SK-N-SH treated with all-trans-retinoic acid at 6 μM for 48 hours (cell line): Measurements from ENCODE around the gene FYCO1.

Source experiments
- ATAC-seq: fragments of 200-7000 bp; cut with Tn5 transposase; 3 replicates; pipeline ENCODE4 v1.9.1; 2020; ENCODE audit warnings: mild to moderate bottlenecking, moderate library complexity
- ARNTL ChIP-seq: fragments of 450-650 bp; formaldehyde crosslinking; IDR thresholded peaks from 2 replicates; pipeline ENCODE4 v1.5.0; 2020; ENCODE audit warnings: low read depth, mild to moderate bottlenecking, moderate library complexity, borderline replicate concordance
- BACH2 ChIP-seq: fragments of 250-450 bp; sonication (Bioruptor Pico); IDR thresholded peaks from 2 replicates; pipeline ENCODE4 v1.9.0; 2021; ENCODE audit warnings: mild to moderate bottlenecking, borderline replicate concordance
- CREB5 ChIP-seq: fragments of 250-450 bp; sonication (Bioruptor Pico); IDR thresholded peaks from 2 replicates; pipeline ENCODE4 v1.5.1; 2020; ENCODE audit warnings: low read depth, mild to moderate bottlenecking, moderate library complexity
- CSDC2 ChIP-seq: fragments of 250-450 bp; sonication (Bioruptor Pico); IDR thresholded peaks from 2 replicates; pipeline ENCODE4 v1.5.0; 2020; ENCODE audit warnings: mild to moderate bottlenecking, moderate library complexity
- ESRRG ChIP-seq: fragments of 250-450 bp; sonication (Bioruptor Pico); IDR thresholded peaks from 2 replicates; pipeline ENCODE4 v1.6.1; 2021; ENCODE audit warnings: mild to moderate bottlenecking
- ISL1 ChIP-seq: fragments of 250-450 bp; sonication (Bioruptor Pico); IDR thresholded peaks from 2 replicates; pipeline ENCODE4 v2.1.2; 2022; ENCODE audit warnings: mild to moderate bottlenecking, moderate library complexity
- OSR1 ChIP-seq: fragments of 250-450 bp; sonication (Bioruptor Pico); IDR thresholded peaks from 2 replicates; pipeline ENCODE4 v1.8.0; 2022; ENCODE audit warnings: moderate library complexity, mild to moderate bottlenecking, inconsistent platforms
- PATZ1 ChIP-seq: fragments of 250-450 bp; sonication (Bioruptor Pico); IDR thresholded peaks from 2 replicates; pipeline ENCODE4 v1.8.0; 2020; ENCODE audit warnings: mild to moderate bottlenecking, moderate library complexity, borderline replicate concordance
- POU6F1 ChIP-seq: fragments of 250-450 bp; sonication (Bioruptor Pico); IDR thresholded peaks from 2 replicates; pipeline ENCODE4 v1.8.0; 2021; ENCODE audit warnings: low read depth, mild to moderate bottlenecking, moderate library complexity, borderline replicate concordance
- PPARA ChIP-seq: fragments of 250-450 bp; sonication (Bioruptor Pico); IDR thresholded peaks from 2 replicates; pipeline ENCODE4 v1.5.0; 2020; ENCODE audit warnings: mild to moderate bottlenecking, borderline replicate concordance
- RARB ChIP-seq: fragments of 250-450 bp; sonication (Bioruptor Pico); IDR thresholded peaks from 2 replicates; pipeline ENCODE4 v1.8.0; 2021; ENCODE audit warnings: mild to moderate bottlenecking, moderate library complexity
- TCF4 ChIP-seq: fragments of 250-450 bp; sonication (Bioruptor Pico); IDR thresholded peaks from 2 replicates; pipeline ENCODE4 v1.8.0; 2021; ENCODE audit warnings: mild to moderate bottlenecking, moderate library complexity, borderline replicate concordance
- TOX ChIP-seq: fragments of 250-450 bp; sonication (Bioruptor Pico); IDR thresholded peaks from 2 replicates; pipeline ENCODE4 v1.8.0; 2021; ENCODE audit warnings: mild to moderate bottlenecking, moderate library complexity, borderline replicate concordance
- TSHZ2 ChIP-seq: fragments of 250-450 bp; sonication (Bioruptor Pico); IDR thresholded peaks from 2 replicates; pipeline ENCODE4 v1.5.0; 2020; ENCODE audit warnings: mild to moderate bottlenecking, moderate library complexity
- ZC3H10 ChIP-seq: fragments of 250-450 bp; sonication (Bioruptor Pico); IDR thresholded peaks from 2 replicates; pipeline ENCODE4 v1.5.1; 2021; ENCODE audit warnings: mild to moderate bottlenecking, moderate library complexity
- ZFP3 ChIP-seq: fragments of 250-450 bp; sonication (Bioruptor Pico); IDR thresholded peaks from 2 replicates; pipeline ENCODE4 v1.5.0; 2020; ENCODE audit warnings: mild to moderate bottlenecking, moderate library complexity
- ZNF565 ChIP-seq: fragments of 450-650 bp; formaldehyde crosslinking; conservative IDR thresholded peaks from 2 replicates; pipeline ENCODE4 v1.5.0; 2020; ENCODE audit warnings: low read depth, mild to moderate bottlenecking, moderate library complexity
- ZNF70 ChIP-seq: fragments of 450-650 bp; formaldehyde crosslinking; IDR thresholded peaks from 2 replicates; pipeline ENCODE4 v1.5.0; 2020; ENCODE audit warnings: mild to moderate bottlenecking, moderate library complexity
- ZNF8 ChIP-seq: fragments of 450-650 bp; formaldehyde crosslinking; IDR thresholded peaks from 2 replicates; pipeline ENCODE4 v1.5.0; 2020; ENCODE audit warnings: mild to moderate bottlenecking, moderate library complexity
- TF ChIP-seq, protein P1 (sequence below): fragments of 250-450 bp; sonication (Bioruptor Pico); IDR thresholded peaks from 2 replicates; pipeline ENCODE4 v1.5.1; 2021; ENCODE audit warnings: mild to moderate bottlenecking, moderate library complexity

FYCO1 gene

DNA sequence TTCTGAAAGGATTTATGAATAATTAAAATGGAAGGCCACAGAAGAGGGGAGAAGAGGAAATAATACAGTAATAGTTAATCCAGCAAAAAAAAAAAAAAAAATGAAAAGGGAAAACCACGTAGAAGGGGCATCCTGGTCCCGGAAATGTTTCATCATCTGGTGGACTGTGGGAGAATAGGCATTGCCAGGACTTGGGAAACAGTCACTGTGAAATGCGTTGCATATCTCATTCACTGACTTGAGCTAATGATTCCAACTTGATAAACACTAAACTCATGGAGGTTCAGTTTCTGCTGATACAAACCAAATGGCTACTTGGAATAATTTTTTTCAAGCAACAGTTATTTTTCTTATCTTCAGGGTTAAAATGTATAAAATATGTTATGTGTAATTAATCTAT is 28.5 kb upstream of the FYCO1 start:
- TF ChIP-seq ISL1 (CRISPR knock-in tag), result no peak
- TF ChIP-seq TOX (CRISPR knock-in tag), result no peak
- no peak for TF ChIP-seq OSR1 (CRISPR knock-in tag)
- TF ChIP-seq CSDC2 (CRISPR knock-in tag), result no peak
- TF ChIP-seq ZFP3 (CRISPR knock-in tag), result no peak
- no peak for TF ChIP-seq RARB (CRISPR knock-in tag)
- TF ChIP-seq TCF4, result no peak
- no peak for TF ChIP-seq ZNF565 (CRISPR knock-in tag)
- TF ChIP-seq, protein P1, sequence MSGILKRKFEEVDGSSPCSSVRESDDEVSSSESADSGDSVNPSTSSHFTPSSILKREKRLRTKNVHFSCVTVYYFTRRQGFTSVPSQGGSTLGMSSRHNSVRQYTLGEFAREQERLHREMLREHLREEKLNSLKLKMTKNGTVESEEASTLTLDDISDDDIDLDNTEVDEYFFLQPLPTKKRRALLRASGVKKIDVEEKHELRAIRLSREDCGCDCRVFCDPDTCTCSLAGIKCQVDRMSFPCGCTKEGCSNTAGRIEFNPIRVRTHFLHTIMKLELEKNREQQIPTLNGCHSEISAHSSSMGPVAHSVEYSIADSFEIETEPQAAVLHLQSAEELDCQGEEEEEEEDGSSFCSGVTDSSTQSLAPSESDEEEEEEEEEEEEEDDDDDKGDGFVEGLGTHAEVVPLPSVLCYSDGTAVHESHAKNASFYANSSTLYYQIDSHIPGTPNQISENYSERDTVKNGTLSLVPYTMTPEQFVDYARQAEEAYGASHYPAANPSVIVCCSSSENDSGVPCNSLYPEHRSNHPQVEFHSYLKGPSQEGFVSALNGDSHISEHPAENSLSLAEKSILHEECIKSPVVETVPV, result no peak
- no peak for ATAC-seq

GRCh38 chr3:46022909-46023785 is 27.5 kb upstream of the FYCO1 start:
- TF ChIP-seq ZNF70, result no peak
- no peak for TF ChIP-seq CSDC2 (CRISPR knock-in tag)
- no peak for TF ChIP-seq ZNF8 (CRISPR knock-in tag)
- no peak for TF ChIP-seq OSR1 (CRISPR knock-in tag)
- TF ChIP-seq RARB (CRISPR knock-in tag), result no peak
- no peak for TF ChIP-seq CREB5 (CRISPR knock-in tag)
- TF ChIP-seq TSHZ2 (CRISPR knock-in tag), result no peak
- TF ChIP-seq BACH2 (CRISPR knock-in tag), result no peak
- TF ChIP-seq POU6F1 (CRISPR knock-in tag), result no peak
- ATAC-seq, result no peak

DNA sequence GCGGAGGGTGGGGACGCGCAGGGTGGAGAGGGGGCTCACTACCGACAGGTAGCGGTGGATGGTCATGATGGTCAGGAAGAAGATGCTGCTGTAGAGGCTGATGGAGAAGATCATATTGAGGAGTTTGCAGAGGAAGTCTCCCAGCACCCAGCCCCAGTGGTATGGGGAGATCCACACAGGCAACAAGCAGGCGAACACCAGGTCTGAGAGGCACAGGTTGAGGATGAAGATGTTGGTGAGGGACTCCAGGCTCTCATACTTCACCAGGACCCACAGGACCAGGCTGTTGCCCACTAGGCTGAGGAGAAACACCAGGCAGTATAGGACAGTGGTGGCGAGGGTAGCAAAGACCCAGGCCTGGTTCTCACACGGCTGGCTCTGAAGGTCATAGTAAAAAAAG is 25.9 kb upstream of the FYCO1 start:
- no peak for ATAC-seq
- no peak for TF ChIP-seq TSHZ2 (CRISPR knock-in tag)
- TF ChIP-seq ZFP3 (CRISPR knock-in tag), result no peak
- TF ChIP-seq CREB5 (CRISPR knock-in tag), result no peak
- TF ChIP-seq OSR1 (CRISPR knock-in tag), result no peak
- TF ChIP-seq ZC3H10 (CRISPR knock-in tag), result no peak
- TF ChIP-seq POU6F1 (CRISPR knock-in tag), result no peak
- no peak for TF ChIP-seq PPARA (CRISPR knock-in tag)
- TF ChIP-seq TCF4, result no peak
- no peak for TF ChIP-seq ISL1 (CRISPR knock-in tag)
- TF ChIP-seq PATZ1 (CRISPR knock-in tag), result no peak
- TF ChIP-seq CSDC2 (CRISPR knock-in tag), result no peak
- TF ChIP-seq ZNF70, result no peak
- no peak for TF ChIP-seq ESRRG
- TF ChIP-seq BACH2 (CRISPR knock-in tag), result no peak
- TF ChIP-seq ARNTL (CRISPR knock-in tag), result no peak
- no peak for TF ChIP-seq ZNF8 (CRISPR knock-in tag)
- no peak for TF ChIP-seq TOX (CRISPR knock-in tag)
